Esophagus muscularis mucosa (tissue), 4 donors: Measurements from ENCODE around the gene GATM. TPM values are rescaled to one million over a fixed set of nuclear protein-coding genes. Genes with fewer than 3 reads are reported as not detected.

Source experiments
- DNase-seq: peaks from one replicate; pipeline ENCODE4 v3.0.0-alpha.2; 2017; ENCODE audit errors: extremely low spot score
- H3K27ac ChIP-seq, 4 donors: fragments of 200-600 bp; sonication (generic); replicated peaks in 1 of 4; 1 replicate in 3 of 4; 2 replicates in 1 of 4; pipeline ENCODE4 v1.5.1; 2016 to 2019; ENCODE audit warnings: mild to moderate bottlenecking in 1 of 4
- H3K27me3 ChIP-seq, 4 donors: fragments of 200-600 bp; sonication (generic); one replicate each; pipeline versions ENCODE4 v1.5.1 to v1.6.0; 2016 to 2019
- H3K36me3 ChIP-seq, 4 donors: fragments of 200-600 bp; sonication (generic); one replicate each; pipeline ENCODE4 v1.5.1; 2016 to 2019
- H3K4me1 ChIP-seq, 4 donors: fragments of 200-600 bp; sonication (generic); one replicate each; pipeline ENCODE4 v1.5.1; 2016 to 2019
- H3K4me3 ChIP-seq, 4 donors: fragments of 200-600 bp; sonication (generic); 1 replicate in 2 of 4; 2 replicates in 2 of 4; pipeline ENCODE4 v1.5.1; 2016 to 2019; ENCODE audit warnings: mild to moderate bottlenecking in 4 of 4, moderate library complexity in 1 of 4
- H3K9me3 ChIP-seq, 4 donors: fragments of 200-600 bp; sonication (generic); 1 replicate in 3 of 4; 2 replicates in 1 of 4; pipeline ENCODE4 v1.5.1; 2016 to 2019
- EP300 ChIP-seq: sonication (generic); formaldehyde crosslinking; IDR thresholded peaks from one replicate; pipeline ENCODE4 v1.6.1; 2017; ENCODE audit warnings: antibody characterized with exemption
- POLR2A ChIP-seq: fragments of 450-650 bp; IDR thresholded peaks from one replicate; pipeline ENCODE4 v1.6.1; 2017; ENCODE audit warnings: antibody characterized with exemption, moderate library complexity, mild to moderate bottlenecking, low read depth
- POLR2AphosphoS5 ChIP-seq, 2 donors: sonication (generic); formaldehyde crosslinking; IDR thresholded peaks; one replicate each; pipeline ENCODE4 v1.6.1; 2017; ENCODE audit warnings: antibody characterized with exemption in 2 of 2
- WGBS: methylation state at CpG from one replicate; pipeline ENCODE4 v1.1.5; 2018; 5-methylcytosine and 5-hydroxymethylcytosine counted together
- intact Hi-C: fragments of 100-400 bp; cut with DNase I; formaldehyde crosslinking; loops from one replicate; pipeline ENCODE4 v1.15.1; 2023
- total RNA-seq, 4 donors: library from RNA; depleted of rRNA; stranded (reverse); fragments of >200 nt; gene quantifications; one replicate each; pipeline versions ENCODE4 v1.1.0 to v1.2.1, GENCODE V29; 2016
- TF ChIP-seq, protein P1 (sequence below), 3 experiments: fragments of 200-600 bp in 2 of 3; fragments of 450-650 bp in 1 of 3; sonication (generic) in 2 of 3; IDR thresholded peaks; one replicate each; pipeline ENCODE4 v1.5.1; 2017 to 2019; ENCODE audit warnings: antibody characterized with exemption in 3 of 3, mild to moderate bottlenecking in 2 of 3, moderate library complexity in 1 of 3

The GATM gene
- total RNA-seq, 4 donors from 2014 or later = 21.7 to 34.2 (median 24.4) TPM

DNA sequence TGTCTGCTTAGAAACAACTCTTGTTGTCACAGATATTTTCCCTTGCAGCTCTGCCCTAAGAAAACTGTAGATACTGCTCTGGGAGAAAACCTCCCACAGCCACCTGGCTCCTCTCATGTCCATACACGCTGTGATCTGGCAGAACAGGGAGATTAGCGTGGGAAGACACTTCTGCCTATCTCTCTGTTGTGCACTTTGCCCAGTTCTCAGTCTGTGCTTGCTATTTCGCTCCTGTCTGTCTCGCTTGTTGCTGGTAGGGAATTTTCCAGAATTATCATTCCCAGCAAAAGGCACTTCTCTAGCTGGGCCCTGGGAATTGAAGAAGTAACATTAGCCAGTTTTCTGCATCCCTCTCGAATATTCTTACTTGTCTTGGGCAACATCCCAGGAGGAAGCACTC, 8.1 kb upstream of the GATM start:
- 36% methylated on average over 5 of the region's 5 CpGs for WGBS
- Histone ChIP-seq H3K4me3 (no peak overlapping the region), H3K4me1 (peaks cover 0 to 9% (median 0%) of the 10 kb centered on the region in 4 donors), H3K9me3 (no peaks in the 10 kb centered on the region), H3K27me3 (peaks cover 0 to 6% (median 0%) of the 10 kb centered on the region in 4 donors), H3K36me3 (no peaks in the 10 kb centered on the region), H3K27ac (no peak overlapping the region)
- no peak for DNase-seq
- no peak for TF ChIP-seq EP300
- TF ChIP-seq, protein P1, sequence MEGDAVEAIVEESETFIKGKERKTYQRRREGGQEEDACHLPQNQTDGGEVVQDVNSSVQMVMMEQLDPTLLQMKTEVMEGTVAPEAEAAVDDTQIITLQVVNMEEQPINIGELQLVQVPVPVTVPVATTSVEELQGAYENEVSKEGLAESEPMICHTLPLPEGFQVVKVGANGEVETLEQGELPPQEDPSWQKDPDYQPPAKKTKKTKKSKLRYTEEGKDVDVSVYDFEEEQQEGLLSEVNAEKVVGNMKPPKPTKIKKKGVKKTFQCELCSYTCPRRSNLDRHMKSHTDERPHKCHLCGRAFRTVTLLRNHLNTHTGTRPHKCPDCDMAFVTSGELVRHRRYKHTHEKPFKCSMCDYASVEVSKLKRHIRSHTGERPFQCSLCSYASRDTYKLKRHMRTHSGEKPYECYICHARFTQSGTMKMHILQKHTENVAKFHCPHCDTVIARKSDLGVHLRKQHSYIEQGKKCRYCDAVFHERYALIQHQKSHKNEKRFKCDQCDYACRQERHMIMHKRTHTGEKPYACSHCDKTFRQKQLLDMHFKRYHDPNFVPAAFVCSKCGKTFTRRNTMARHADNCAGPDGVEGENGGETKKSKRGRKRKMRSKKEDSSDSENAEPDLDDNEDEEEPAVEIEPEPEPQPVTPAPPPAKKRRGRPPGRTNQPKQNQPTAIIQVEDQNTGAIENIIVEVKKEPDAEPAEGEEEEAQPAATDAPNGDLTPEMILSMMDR (IDR thresholded peaks at IDR 0.05) = no peak
- TF ChIP-seq POLR2A = no peak
- TF ChIP-seq POLR2AphosphoS5 (IDR thresholded peaks at IDR 0.05) = no peak
- intact Hi-C loops = no loop called here

DNA sequence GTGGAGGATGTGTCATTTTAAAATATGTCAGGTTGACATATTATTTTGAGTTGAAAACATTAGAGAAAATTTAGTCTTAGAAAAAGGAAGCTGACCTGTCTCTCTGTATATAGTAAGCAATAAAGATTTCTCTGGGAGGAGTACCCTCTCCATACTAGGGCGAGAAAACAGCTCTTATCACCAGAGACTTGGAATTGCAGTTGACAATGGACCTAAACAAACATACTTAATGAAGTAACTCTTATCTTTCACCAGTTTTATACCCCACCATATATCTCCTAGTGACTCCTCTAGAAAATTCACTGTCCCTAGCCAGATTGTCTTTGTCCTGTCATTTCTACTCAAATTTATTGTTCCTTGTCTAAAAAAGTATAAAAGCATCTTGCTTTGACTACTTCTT, 7.2 kb upstream of the GATM start:
- no peak for DNase-seq
- Histone ChIP-seq H3K27me3 (peaks cover 0 to 6% (median 0%) of the 10 kb centered on the region in 4 donors), H3K4me1 (peaks cover 0 to 9% (median 0%) of the 10 kb centered on the region in 4 donors), H3K9me3 (no peaks in the 10 kb centered on the region), H3K4me3 (no peak overlapping the region), H3K27ac (no peak overlapping the region), H3K36me3 (no peaks in the 10 kb centered on the region)
- 86% methylated on average over 1 of the region's 1 CpG for WGBS
- intact Hi-C loops = loop anchor here (2.0 kb wide), 1 partner anchor 15 kb away; no protein-coding TSS in a partner anchor
- TF ChIP-seq POLR2AphosphoS5 (IDR thresholded peaks at IDR 0.05) (no peak), EP300 (no peak), POLR2A (no peak)
- TF ChIP-seq, protein P1 (IDR thresholded peaks at IDR 0.05) = no peak

DNA sequence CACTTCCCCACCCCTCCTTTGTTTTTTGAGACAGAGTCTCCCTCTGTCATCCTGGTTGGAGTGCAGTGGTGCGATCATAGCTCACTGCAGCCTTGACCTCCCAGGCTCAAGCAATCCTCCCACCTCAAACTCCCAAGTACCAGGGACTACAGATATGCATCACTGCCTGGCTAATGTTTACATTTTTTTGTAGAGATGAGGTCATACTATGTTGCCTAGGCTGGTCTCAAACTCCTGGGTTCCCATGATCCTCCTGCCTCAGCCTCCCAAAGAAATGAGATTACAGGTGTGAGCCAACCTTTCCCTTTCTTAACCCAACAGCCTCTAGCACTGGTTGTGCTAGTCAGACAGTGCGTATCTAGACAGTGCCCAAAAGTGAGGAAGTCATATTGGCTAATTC, 6.4 kb upstream of the GATM start:
- no peaks in the 10 kb centered on the region for H3K9me3 ChIP-seq
- DNase-seq = no peak
- H3K36me3 ChIP-seq = no peaks in the 10 kb centered on the region
- TF ChIP-seq EP300 (no peak), POLR2AphosphoS5 (IDR thresholded peaks at IDR 0.05) (no peak), POLR2A (no peak)
- TF ChIP-seq, protein P1 (IDR thresholded peaks at IDR 0.05) = no peak
- no peak overlapping the region for H3K27ac ChIP-seq
- intact Hi-C loops = loop anchor here (2.0 kb wide), 1 partner anchor 16 kb away; no protein-coding TSS in a partner anchor
- no peaks in the 10 kb centered on the region for H3K27me3 ChIP-seq
- peaks cover 0 to 9% (median 0%) of the 10 kb centered on the region in 4 donors for H3K4me1 ChIP-seq
- H3K4me3 ChIP-seq = no peak overlapping the region
- 88% methylated on average over 2 of the region's 2 CpGs for WGBS

DNA sequence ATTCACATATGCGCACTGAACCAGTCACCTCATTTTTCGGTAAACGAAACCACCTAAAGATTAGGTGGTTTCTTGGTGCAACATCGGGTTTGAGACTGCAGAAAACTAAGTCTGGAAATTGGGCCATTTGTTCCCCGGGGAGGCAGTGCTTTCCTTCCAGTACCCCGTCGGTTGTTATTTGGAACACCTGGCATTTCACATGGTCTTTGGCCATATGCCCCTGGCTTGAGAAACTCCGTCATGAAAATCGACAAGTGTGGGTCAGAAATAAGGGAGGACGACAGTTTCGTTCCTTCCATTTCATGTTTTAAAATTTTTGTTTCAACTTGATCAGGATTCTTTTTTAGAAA, 544 bp upstream of the GATM start:
- H3K27me3 ChIP-seq = no peaks in the 10 kb centered on the region
- no peak for TF ChIP-seq POLR2AphosphoS5 (IDR thresholded peaks at IDR 0.05)
- TF ChIP-seq, protein P1 (IDR thresholded peaks at IDR 0.05) = no peak
- TF ChIP-seq POLR2A = no peak
- TF ChIP-seq EP300 = no peak
- H3K36me3 ChIP-seq = peaks cover 0 to 3% (median 0%) of the 10 kb centered on the region in 4 donors
- intact Hi-C loops = loop anchor here (5.0 kb wide), 1 partner anchor 182 kb away; no protein-coding TSS in a partner anchor
- DNase-seq = no peak
- WGBS = 33% methylated on average over 11 of the region's 11 CpGs
- peak overlapping the region; percentile 67 to 71 (median 69) for H3K4me3 ChIP-seq
- no peaks in the 10 kb centered on the region for H3K9me3 ChIP-seq
- H3K4me1 ChIP-seq = peaks cover 12 to 41% (median 29%) of the 10 kb centered on the region in 4 donors
- H3K27ac ChIP-seq = peak overlapping the region; percentile 81 to 91 (median 86)
